OCI-LY1 (cell line): ENCODE results near the gene NFIA.

Experiments used
- EZH2 ChIP-seq: fragments of 200-600 bp; sonication (generic), shearing (Covaris generic); IDR thresholded peaks from 2 replicates; pipeline ENCODE4 v1.8.0; 2017; ENCODE audit warnings: borderline replicate concordance, mixed run types, mild to moderate bottlenecking, antibody characterized with exemption, low read length, moderate library complexity, mixed read lengths
- TF ChIP-seq, protein P1 (sequence below): fragments of 200-600 bp; sonication (generic), shearing (Covaris generic); IDR thresholded peaks from 2 replicates; pipeline ENCODE4 v1.5.1; 2017; ENCODE audit warnings: mild to moderate bottlenecking, antibody characterized with exemption, low read length, moderate library complexity, mixed read lengths

DNA sequence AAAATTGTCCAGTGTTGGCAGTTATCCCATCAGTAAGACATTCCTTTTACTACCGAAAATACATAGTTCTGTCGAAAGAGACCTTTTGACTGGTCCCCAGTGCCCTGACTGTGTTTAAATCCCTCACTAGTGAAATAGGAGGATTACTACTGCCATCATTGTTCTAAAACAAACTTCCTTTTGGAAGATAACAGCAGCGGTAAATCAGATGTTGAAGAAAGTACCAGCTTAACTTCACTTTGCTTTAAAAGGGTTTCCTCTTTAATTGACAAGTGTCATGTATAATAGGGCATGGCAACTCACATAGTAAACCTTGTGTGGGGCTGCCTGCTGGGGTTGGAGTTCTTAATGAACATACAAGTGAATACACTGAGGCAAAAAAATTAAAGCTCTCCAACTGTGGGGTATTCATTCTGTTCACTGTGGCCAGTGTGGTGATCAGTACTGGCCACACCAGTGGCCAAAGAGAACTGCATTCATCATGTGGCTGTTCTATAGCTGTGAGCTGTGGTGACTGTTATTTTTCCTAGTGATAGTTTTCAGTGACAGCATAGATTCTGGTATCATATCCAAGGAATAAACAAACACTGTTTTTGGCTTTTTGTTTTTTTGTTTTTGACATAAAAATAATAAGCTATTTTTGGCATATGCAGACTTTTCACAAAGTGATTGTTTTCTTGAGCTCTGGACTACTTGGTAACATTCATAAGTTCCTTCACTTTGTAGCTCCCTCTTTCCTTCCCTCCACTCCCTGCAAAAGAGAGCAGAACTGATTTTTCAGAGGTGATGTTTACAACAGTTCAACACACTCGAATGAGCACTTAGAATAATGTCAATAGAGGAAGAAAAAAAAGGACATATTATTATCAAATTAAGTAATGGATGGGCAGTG lies 74.5 kb downstream of the NFIA start:
- TF ChIP-seq, protein P1, sequence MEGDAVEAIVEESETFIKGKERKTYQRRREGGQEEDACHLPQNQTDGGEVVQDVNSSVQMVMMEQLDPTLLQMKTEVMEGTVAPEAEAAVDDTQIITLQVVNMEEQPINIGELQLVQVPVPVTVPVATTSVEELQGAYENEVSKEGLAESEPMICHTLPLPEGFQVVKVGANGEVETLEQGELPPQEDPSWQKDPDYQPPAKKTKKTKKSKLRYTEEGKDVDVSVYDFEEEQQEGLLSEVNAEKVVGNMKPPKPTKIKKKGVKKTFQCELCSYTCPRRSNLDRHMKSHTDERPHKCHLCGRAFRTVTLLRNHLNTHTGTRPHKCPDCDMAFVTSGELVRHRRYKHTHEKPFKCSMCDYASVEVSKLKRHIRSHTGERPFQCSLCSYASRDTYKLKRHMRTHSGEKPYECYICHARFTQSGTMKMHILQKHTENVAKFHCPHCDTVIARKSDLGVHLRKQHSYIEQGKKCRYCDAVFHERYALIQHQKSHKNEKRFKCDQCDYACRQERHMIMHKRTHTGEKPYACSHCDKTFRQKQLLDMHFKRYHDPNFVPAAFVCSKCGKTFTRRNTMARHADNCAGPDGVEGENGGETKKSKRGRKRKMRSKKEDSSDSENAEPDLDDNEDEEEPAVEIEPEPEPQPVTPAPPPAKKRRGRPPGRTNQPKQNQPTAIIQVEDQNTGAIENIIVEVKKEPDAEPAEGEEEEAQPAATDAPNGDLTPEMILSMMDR = no peak
- TF ChIP-seq EZH2 = no peak
